Measurements from ENCODE around the gene PRKAR1B. TPM values are rescaled to one million over a fixed set of nuclear protein-coding genes. Genes with fewer than 3 reads are reported as not detected.
A peak's percentile ranks its signal among the peaks of the same experiment; 100 is the strongest.

Gene PRKAR1B
- total RNA-seq, 1 experiment from 2014 or later = 62.0 TPM

- no peak for DNase-seq (ENCODE audit: low read depth, low spot score)
- POLR2A ChIA-PET = no interaction called here
- in situ Hi-C loops (cut with HindIII; ENCODE audit: low pct_unique_long_range_greater_than_20kb, low sequenced_read_pairs) = no loop called here
Observed at GRCh38 chr7:516606-517456, 210.2 kb downstream of the PRKAR1B start.

GRCh38 chr7:516216-516605 is 210.9 kb downstream of the PRKAR1B start:
- no peaks in the 10 kb centered on the region for H3K9me3 ChIP-seq (ENCODE audit: control insufficient read depth, insufficient read depth, low read depth, low read length)
- BruUV-seq (replicated peaks) = no TSS peak
- no peak overlapping the region for H3K4me3 ChIP-seq (ENCODE audit: low read depth in 2 of 2, low read length in 2 of 2)
- ChIA-PET POLR2A (no interaction called here), CTCF (interaction anchor here (0.7 kb wide), 1 partner anchor 79 kb away, joined by 7 read pairs; no protein-coding TSS in a partner anchor)
- no peaks in the 10 kb centered on the region; the same call in 1 of the 2 replicates for H3K36me3 ChIP-seq (ENCODE audit: control insufficient read depth, insufficient read depth, low read length)
- intact Hi-C loops (cut with micrococcal nuclease; ENCODE audit: unreplicated experiment) (no loop called here), in situ Hi-C loops (cut with HindIII; ENCODE audit: low pct_unique_long_range_greater_than_20kb, low sequenced_read_pairs) (no loop called here)
- TF ChIP-seq SIN3A (IDR thresholded peaks at IDR 0.05; ENCODE audit: borderline replicate concordance, insufficient read depth, low read depth, low read length) = no peak
- TF ChIP-seq, protein P1, sequence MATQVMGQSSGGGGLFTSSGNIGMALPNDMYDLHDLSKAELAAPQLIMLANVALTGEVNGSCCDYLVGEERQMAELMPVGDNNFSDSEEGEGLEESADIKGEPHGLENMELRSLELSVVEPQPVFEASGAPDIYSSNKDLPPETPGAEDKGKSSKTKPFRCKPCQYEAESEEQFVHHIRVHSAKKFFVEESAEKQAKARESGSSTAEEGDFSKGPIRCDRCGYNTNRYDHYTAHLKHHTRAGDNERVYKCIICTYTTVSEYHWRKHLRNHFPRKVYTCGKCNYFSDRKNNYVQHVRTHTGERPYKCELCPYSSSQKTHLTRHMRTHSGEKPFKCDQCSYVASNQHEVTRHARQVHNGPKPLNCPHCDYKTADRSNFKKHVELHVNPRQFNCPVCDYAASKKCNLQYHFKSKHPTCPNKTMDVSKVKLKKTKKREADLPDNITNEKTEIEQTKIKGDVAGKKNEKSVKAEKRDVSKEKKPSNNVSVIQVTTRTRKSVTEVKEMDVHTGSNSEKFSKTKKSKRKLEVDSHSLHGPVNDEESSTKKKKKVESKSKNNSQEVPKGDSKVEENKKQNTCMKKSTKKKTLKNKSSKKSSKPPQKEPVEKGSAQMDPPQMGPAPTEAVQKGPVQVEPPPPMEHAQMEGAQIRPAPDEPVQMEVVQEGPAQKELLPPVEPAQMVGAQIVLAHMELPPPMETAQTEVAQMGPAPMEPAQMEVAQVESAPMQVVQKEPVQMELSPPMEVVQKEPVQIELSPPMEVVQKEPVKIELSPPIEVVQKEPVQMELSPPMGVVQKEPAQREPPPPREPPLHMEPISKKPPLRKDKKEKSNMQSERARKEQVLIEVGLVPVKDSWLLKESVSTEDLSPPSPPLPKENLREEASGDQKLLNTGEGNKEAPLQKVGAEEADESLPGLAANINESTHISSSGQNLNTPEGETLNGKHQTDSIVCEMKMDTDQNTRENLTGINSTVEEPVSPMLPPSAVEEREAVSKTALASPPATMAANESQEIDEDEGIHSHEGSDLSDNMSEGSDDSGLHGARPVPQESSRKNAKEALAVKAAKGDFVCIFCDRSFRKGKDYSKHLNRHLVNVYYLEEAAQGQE (IDR thresholded peaks at IDR 0.05; ENCODE audit: insufficient read depth in 1 of 2, low read depth in 2 of 2, low read length in 1 of 2) = no peak
- no peak for TF ChIP-seq TCF7L2 (IDR thresholded peaks at IDR 0.05; ENCODE audit: low read depth, low read length)
- DNase-seq (ENCODE audit: low read depth, low spot score) (no peak), ATAC-seq (no peak)
- no peaks in the 10 kb centered on the region for H3K27me3 ChIP-seq (ENCODE audit: control insufficient read depth, insufficient read depth, low read length)
- peaks cover 10% of the 10 kb centered on the region for H3K4me1 ChIP-seq (ENCODE audit: control insufficient read depth, insufficient read depth, low read length)
- H3K27ac ChIP-seq (ENCODE audit: low read length) = no peak overlapping the region

More at GRCh38 chr7:516606-517456, 210.2 kb downstream of the PRKAR1B start:
- TF ChIP-seq, protein P2, sequence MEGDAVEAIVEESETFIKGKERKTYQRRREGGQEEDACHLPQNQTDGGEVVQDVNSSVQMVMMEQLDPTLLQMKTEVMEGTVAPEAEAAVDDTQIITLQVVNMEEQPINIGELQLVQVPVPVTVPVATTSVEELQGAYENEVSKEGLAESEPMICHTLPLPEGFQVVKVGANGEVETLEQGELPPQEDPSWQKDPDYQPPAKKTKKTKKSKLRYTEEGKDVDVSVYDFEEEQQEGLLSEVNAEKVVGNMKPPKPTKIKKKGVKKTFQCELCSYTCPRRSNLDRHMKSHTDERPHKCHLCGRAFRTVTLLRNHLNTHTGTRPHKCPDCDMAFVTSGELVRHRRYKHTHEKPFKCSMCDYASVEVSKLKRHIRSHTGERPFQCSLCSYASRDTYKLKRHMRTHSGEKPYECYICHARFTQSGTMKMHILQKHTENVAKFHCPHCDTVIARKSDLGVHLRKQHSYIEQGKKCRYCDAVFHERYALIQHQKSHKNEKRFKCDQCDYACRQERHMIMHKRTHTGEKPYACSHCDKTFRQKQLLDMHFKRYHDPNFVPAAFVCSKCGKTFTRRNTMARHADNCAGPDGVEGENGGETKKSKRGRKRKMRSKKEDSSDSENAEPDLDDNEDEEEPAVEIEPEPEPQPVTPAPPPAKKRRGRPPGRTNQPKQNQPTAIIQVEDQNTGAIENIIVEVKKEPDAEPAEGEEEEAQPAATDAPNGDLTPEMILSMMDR (IDR thresholded peaks at IDR 0.05) = no peak
- TF ChIP-seq, protein P1 (IDR thresholded peaks at IDR 0.05; ENCODE audit: insufficient read depth in 1 of 2, low read depth in 2 of 2, low read length in 1 of 2) = no peak
- no peak; the same call in 1 of the 2 replicates for TF ChIP-seq SIN3A (IDR thresholded peaks at IDR 0.05; ENCODE audit: borderline replicate concordance, insufficient read depth, low read depth, low read length)
- no peak for TF ChIP-seq TCF7L2 (IDR thresholded peaks at IDR 0.05; ENCODE audit: low read depth, low read length)
- TF ChIP-seq POLR2AphosphoS5 (IDR thresholded peaks at IDR 0.05; ENCODE audit: low read depth, low read length) = no peak
- Histone ChIP-seq H3K4me3 (ENCODE audit: low read depth in 2 of 2, low read length in 2 of 2) (peak overlapping the region; percentile 67 to 81), H3K4me1 (ENCODE audit: control insufficient read depth, insufficient read depth, low read length) (peaks cover 11% of the 10 kb centered on the region), H3K36me3 (ENCODE audit: control insufficient read depth, insufficient read depth, low read length) (no peaks in the 10 kb centered on the region; the same call in 1 of the 2 replicates), H3K9me3 (ENCODE audit: control insufficient read depth, insufficient read depth, low read depth, low read length) (no peaks in the 10 kb centered on the region), H3K27me3 (ENCODE audit: control insufficient read depth, insufficient read depth, low read length) (no peaks in the 10 kb centered on the region; the same call in 1 of the 2 replicates), H3K27ac (ENCODE audit: low read length) (no peak overlapping the region; the same call in 1 of the 2 replicates)
- no TSS peak for BruUV-seq (replicated peaks)
- CTCF ChIA-PET = interaction anchor here (0.7 kb wide), 1 partner anchor 79 kb away, joined by 7 read pairs; no protein-coding TSS in a partner anchor
- no peak for ATAC-seq
- intact Hi-C loops (cut with micrococcal nuclease; ENCODE audit: unreplicated experiment) = no loop called here
